IMR-90 (cell line): ENCODE measurements around the gene MEF2D.

Experiments
- CEBPB ChIP-seq: IDR thresholded peaks from 2 replicates; pipeline ENCODE4 v1.6.1; 2012; ENCODE audit warnings: low read depth, low read length, improper control_type of control experiment
- MAFK ChIP-seq: IDR thresholded peaks from 2 replicates; pipeline ENCODE4 v1.6.1; 2012; ENCODE audit warnings: low read depth, low read length, improper control_type of control experiment
- MAZ ChIP-seq: IDR thresholded peaks from 2 replicates; pipeline ENCODE4 v1.6.1; 2012; ENCODE audit warnings: low read depth, mild to moderate bottlenecking, low read length, improper control_type of control experiment, moderate library complexity, borderline replicate concordance
- MXI1 ChIP-seq: IDR thresholded peaks from 2 replicates; pipeline ENCODE4 v1.6.1; 2012; ENCODE audit warnings: low read depth, mild to moderate bottlenecking, low read length, moderate library complexity, borderline replicate concordance
- POLR2A ChIP-seq: IDR thresholded peaks from 2 replicates; pipeline ENCODE4 v1.6.1; 2012; ENCODE audit warnings: mild to moderate bottlenecking, low read depth, low read length
- RAD21 ChIP-seq: IDR thresholded peaks from 2 replicates; pipeline ENCODE4 v1.6.1; 2012; ENCODE audit warnings: low read length, improper control_type of control experiment
- SMC3 ChIP-seq: fragments of 150-350 bp; IDR thresholded peaks from 2 replicates; pipeline ENCODE4 v1.6.1; 2016; ENCODE audit warnings: low read depth, mild to moderate bottlenecking, antibody characterized with exemption, low read length, moderate library complexity
- USF2 ChIP-seq: fragments of 150-350 bp; IDR thresholded peaks from 2 replicates; pipeline ENCODE4 v1.6.1; 2017; ENCODE audit warnings: mild to moderate bottlenecking, antibody characterized with exemption, low read length, low read depth
- TF ChIP-seq, protein P1 (sequence below): conservative IDR thresholded peaks from 2 replicates; pipeline ENCODE4 v1.5.1; 2012; ENCODE audit warnings: mild to moderate bottlenecking, low read depth, low read length, improper control_type of control experiment

DNA sequence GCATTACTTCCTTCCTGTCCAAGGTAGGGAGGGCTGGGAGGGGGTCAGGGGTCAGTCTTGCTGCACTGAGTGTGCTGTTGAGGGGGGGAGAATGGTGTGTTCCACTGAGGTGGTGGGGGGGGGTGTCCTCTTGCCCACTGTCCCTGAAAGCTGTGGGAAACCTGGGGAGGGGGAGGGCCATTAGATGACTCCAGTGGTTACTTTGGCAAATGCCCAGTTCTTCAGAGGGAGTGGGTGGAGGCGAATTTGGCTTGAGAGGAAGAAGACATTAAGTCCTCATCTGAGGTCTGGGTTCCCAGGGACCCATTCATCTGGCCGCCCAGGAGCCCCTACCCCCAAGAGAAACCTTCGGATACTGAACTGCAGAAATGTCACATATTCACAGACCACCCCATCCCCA is 36.2 kb downstream of the MEF2D start:
- no peak for TF ChIP-seq MXI1
- TF ChIP-seq POLR2A = 0 out of 2 replicates have a peak, but pooled peaks have one; percentile 2
- TF ChIP-seq, protein P1, sequence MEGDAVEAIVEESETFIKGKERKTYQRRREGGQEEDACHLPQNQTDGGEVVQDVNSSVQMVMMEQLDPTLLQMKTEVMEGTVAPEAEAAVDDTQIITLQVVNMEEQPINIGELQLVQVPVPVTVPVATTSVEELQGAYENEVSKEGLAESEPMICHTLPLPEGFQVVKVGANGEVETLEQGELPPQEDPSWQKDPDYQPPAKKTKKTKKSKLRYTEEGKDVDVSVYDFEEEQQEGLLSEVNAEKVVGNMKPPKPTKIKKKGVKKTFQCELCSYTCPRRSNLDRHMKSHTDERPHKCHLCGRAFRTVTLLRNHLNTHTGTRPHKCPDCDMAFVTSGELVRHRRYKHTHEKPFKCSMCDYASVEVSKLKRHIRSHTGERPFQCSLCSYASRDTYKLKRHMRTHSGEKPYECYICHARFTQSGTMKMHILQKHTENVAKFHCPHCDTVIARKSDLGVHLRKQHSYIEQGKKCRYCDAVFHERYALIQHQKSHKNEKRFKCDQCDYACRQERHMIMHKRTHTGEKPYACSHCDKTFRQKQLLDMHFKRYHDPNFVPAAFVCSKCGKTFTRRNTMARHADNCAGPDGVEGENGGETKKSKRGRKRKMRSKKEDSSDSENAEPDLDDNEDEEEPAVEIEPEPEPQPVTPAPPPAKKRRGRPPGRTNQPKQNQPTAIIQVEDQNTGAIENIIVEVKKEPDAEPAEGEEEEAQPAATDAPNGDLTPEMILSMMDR = no peak
- TF ChIP-seq USF2 = no peak
- no peak for TF ChIP-seq CEBPB
- TF ChIP-seq SMC3 = no peak
- TF ChIP-seq RAD21 = no peak
- no peak for TF ChIP-seq MAZ
- no peak for TF ChIP-seq MAFK
